Transverse colon (tissue), 4 donors: ENCODE results near the gene ZNF679.

Experiments
- CTCF ChIP-seq, 5 experiments: fragments of 200-600 bp in 3 of 5; fragments of 450-650 bp in 2 of 5; sonication (generic) in 3 of 5; IDR thresholded peaks; 1 replicate in 2 of 5; 2 replicates in 3 of 5; pipeline ENCODE4 v1.5.1; 2016 to 2017; ENCODE audit warnings: antibody characterized with exemption in 5 of 5, inconsistent platforms in 3 of 5, mild to moderate bottlenecking in 2 of 5, moderate library complexity in 1 of 5
- POLR2A ChIP-seq: fragments of 450-650 bp; IDR thresholded peaks from one replicate; pipeline ENCODE4 v1.6.1; 2016; ENCODE audit warnings: antibody characterized with exemption, mild to moderate bottlenecking, moderate library complexity
- POLR2AphosphoS5 ChIP-seq, 3 donors: sonication (generic); formaldehyde crosslinking; IDR thresholded peaks; one replicate each; pipeline ENCODE4 v1.6.1; 2016; ENCODE audit warnings: antibody characterized with exemption in 3 of 3

GRCh38 chr7:64312826-64313225, 84.6 kb downstream of the ZNF679 start:
- TF ChIP-seq CTCF (IDR thresholded peaks at IDR 0.05) = no peak
- TF ChIP-seq POLR2A = no peak
- no peak for TF ChIP-seq POLR2AphosphoS5 (IDR thresholded peaks at IDR 0.05)
